GM12878 (cell line): Measurements from ENCODE around the gene DNMT3A. TPM values are rescaled to one million over a fixed set of nuclear protein-coding genes. Genes with fewer than 3 reads are reported as not detected.

Experiments
- ATAC-seq: fragments of 200-7000 bp; cut with Tn5 transposase; 3 replicates; pipeline ENCODE4 v1.9.1; 2020; ENCODE audit warnings: mild to moderate bottlenecking, moderate library complexity
- BruUV-seq: library from RNA; stranded (reverse); fragments of 400-500 nt; replicated peaks from 2 replicates; lab custom pipeline; 2021; lab: Mats Ljungman, UMichigan
- CTCF ChIA-PET: fragments of 300-600 bp; sonication (Branson Sonifier 250); formaldehyde crosslinking; extraction: SDS; loops from one replicate; lab custom pipeline; 2021; ENCODE audit warnings: inconsistent platforms; lab: Yijun Ruan, JAX
- POLR2A ChIA-PET: fragments of 350-600 bp; formaldehyde crosslinking; extraction: SDS; loops from one replicate; lab custom pipeline; 2021; ENCODE audit warnings: inconsistent platforms; lab: Charles Lee
- RAD21 ChIA-PET: fragments of 300-600 bp; sonication (Branson Sonifier 250); formaldehyde crosslinking; loops from one replicate; lab custom pipeline; 2023; ENCODE audit warnings: antibody characterized with exemption; ENCODE audit not compliant: unreplicated experiment; lab: Charles Lee
- SMC1A ChIA-PET: fragments of 300-600 bp; sonication (Branson Sonifier 250); formaldehyde crosslinking; loops from one replicate; lab custom pipeline; 2023; ENCODE audit not compliant: unreplicated experiment, uncharacterized antibody; lab: Charles Lee
- DNase-seq: peaks from one replicate; pipeline ENCODE4 v3.0.0-alpha.2; 2011; ENCODE audit warnings: low read depth, low spot score
- FAIRE-seq: peaks from 3 replicates; lab custom pipeline; 2011; peaks lifted over from hg19 to GRCh38; lab: Jason Lieb, UNC
- H2AFZ ChIP-seq: 2 replicates; pipeline ENCODE4 v1.6.0; 2011; ENCODE audit warnings: low read depth, low read length, control low read depth; ENCODE audit not compliant: control insufficient read depth
- H3K27ac ChIP-seq: 2 replicates; pipeline ENCODE4 v1.5.1; 2011; ENCODE audit warnings: control low read depth; ENCODE audit not compliant: control insufficient read depth, insufficient read depth
- H3K27me3 ChIP-seq, 2 experiments: replicated peaks in 1 of 2; 2 replicates each; pipeline versions ENCODE4 v1.6.0 to v1.6.1; 2011; ENCODE audit warnings: low read length in 1 of 2; ENCODE audit not compliant: control insufficient read depth in 2 of 2, insufficient read depth in 2 of 2
- H3K36me3 ChIP-seq, 2 experiments: 2 replicates each; pipeline ENCODE4 v1.5.1; 2011; ENCODE audit warnings: low read length in 1 of 2; ENCODE audit not compliant: control insufficient read depth in 2 of 2, insufficient read depth in 2 of 2
- H3K4me1 ChIP-seq: 2 replicates; pipeline ENCODE4 v1.6.1; 2011; ENCODE audit warnings: mild to moderate bottlenecking, low read length, moderate library complexity, mixed read lengths; ENCODE audit not compliant: control insufficient read depth, insufficient read depth
- H3K4me2 ChIP-seq: 2 replicates; pipeline ENCODE4 v1.6.0; 2011; ENCODE audit warnings: control low read depth; ENCODE audit not compliant: control insufficient read depth, insufficient read depth
- H3K4me3 ChIP-seq: fragments of 200-600 bp; sonication (generic); 2 replicates; pipeline ENCODE4 v1.5.1; 2016
- H3K79me2 ChIP-seq: 2 replicates; pipeline ENCODE4 v1.6.0; 2011; ENCODE audit warnings: low read length; ENCODE audit not compliant: control insufficient read depth, insufficient read depth
- H3K9ac ChIP-seq: 2 replicates; pipeline ENCODE4 v1.8.0; 2011; ENCODE audit warnings: low read length, control low read depth, mixed read lengths; ENCODE audit not compliant: control insufficient read depth, insufficient read depth
- H3K9me3 ChIP-seq: replicated peaks from 3 replicates; pipeline ENCODE4 v1.5.1; 2011; ENCODE audit warnings: mild to moderate bottlenecking, low read length; ENCODE audit not compliant: control insufficient read depth, insufficient read depth
- H4K20me1 ChIP-seq: 2 replicates; pipeline ENCODE4 v1.6.0; 2011; ENCODE audit not compliant: control insufficient read depth, insufficient read depth
- BCL11A ChIP-seq: IDR thresholded peaks from 2 replicates; pipeline ENCODE4 v1.6.1; 2011; ENCODE audit warnings: low read depth, low read length
- CBFB ChIP-seq: IDR thresholded peaks from 2 replicates; pipeline ENCODE4 v1.6.1; 2016; ENCODE audit warnings: antibody characterized with exemption, low read depth
- MEF2A ChIP-seq: IDR thresholded peaks from 2 replicates; pipeline ENCODE4 v1.6.1; 2011; ENCODE audit warnings: low read depth, mild to moderate bottlenecking, low read length, moderate library complexity; ENCODE audit not compliant: insufficient read depth
- NFIC ChIP-seq: IDR thresholded peaks from 2 replicates; pipeline ENCODE4 v1.6.1; 2012; ENCODE audit warnings: low read depth, mild to moderate bottlenecking, inconsistent platforms, low read length, moderate library complexity
- RBBP5 ChIP-seq: fragments of 200-600 bp; sonication (generic); conservative IDR thresholded peaks from 2 replicates; pipeline ENCODE4 v1.6.1; 2016
- RUNX3 ChIP-seq: IDR thresholded peaks from 2 replicates; pipeline ENCODE4 v1.6.1; 2012; ENCODE audit warnings: low read length, inconsistent platforms
- TCF12 ChIP-seq: IDR thresholded peaks from 2 replicates; pipeline ENCODE4 v1.6.1; 2011; ENCODE audit warnings: low read depth, mild to moderate bottlenecking, low read length
- WRNIP1 ChIP-seq: IDR thresholded peaks from 2 replicates; pipeline ENCODE4 v1.6.1; 2011; ENCODE audit warnings: low read depth, low read length, improper control_type of control experiment, borderline replicate concordance
- whole genome bisulfite sequencing: methylation state at CpG from one replicate; pipeline ENCODE4 v1.1.6; 2016; ENCODE audit warnings: low lambda C conversion rate; ENCODE audit not compliant: insufficient replicate concordance, insufficient coverage; ENCODE audit errors: missing lambda C conversion rate; 5-methylcytosine and 5-hydroxymethylcytosine counted together
- in situ Hi-C: fragments of 300-500 bp; cut with MboI; formaldehyde crosslinking; loops from 9 replicates; pipeline ENCODE4 v1.14.3; 2018; ENCODE audit warnings: mixed read lengths
- intact Hi-C: fragments of 100-400 bp; cut with micrococcal nuclease; formaldehyde crosslinking; loops from one replicate; pipeline ENCODE4 v1.14.2; 2022; ENCODE audit not compliant: unreplicated experiment
- polyA plus RNA-seq, 11 experiments: library from polyadenylated mRNA; depleted of rRNA in 4 of 11; unstranded in 6 of 11; stranded (reverse) in 5 of 11; fragments of >200 nt; fragmentation: Nextera tagmentation in 4 of 11; fragmentation: Illumina TruSeq in 1 of 11; extraction: Ambion mirVana in 4 of 11; extraction: Trizol in 1 of 11; gene quantifications; 1 replicate in 1 of 11; 2 replicates in 10 of 11; pipeline versions ENCODE4 v1.2.1 to v1.2.3, GENCODE V29; 2011 to 2016; ENCODE audit warnings: inconsistent platforms in 2 of 11, missing spikeins in 2 of 11, low read depth in 1 of 11
- total RNA-seq, 4 experiments: library from RNA; depleted of rRNA in 3 of 4; stranded (reverse); fragments of >200 nt in 3 of 4; fragmentation: Illumina TruSeq in 1 of 4; extraction: Trizol in 1 of 4; gene quantifications; 2 replicates each; pipeline versions ENCODE4 v1.2.1 to v1.2.3, GENCODE V29; 2013 to 2021

The DNMT3A gene
- total and polyA plus RNA-seq, 10 of the 15 experiments (the other 5 are each of a cell fraction or from before 2014, with no cell fraction given): 7.4 to 51.6 (median 17.4) TPM

GRCh38 chr2:25302758-25303375 is 38.9 kb downstream of the DNMT3A start:
- peak; percentile 40 for ATAC-seq
- Histone ChIP-seq H4K20me1 (no peaks in the 10 kb centered on the region), H3K4me1 (peaks cover 34% of the 10 kb centered on the region), H3K79me2 (no peaks in the 10 kb centered on the region), H3K27me3 (no peaks in the 10 kb centered on the region), H3K4me2 (peak overlapping the region; percentile 86), H3K9ac (0 out of 2 replicates have a peak overlapping the region, but pooled peaks have one; percentile 20), H3K27ac (peak overlapping the region; percentile 54; the same call in 1 of the 2 replicates), H3K4me3 (no peak overlapping the region), H3K36me3 (peaks cover 10 to 28% of the 10 kb centered on the region in 2 experiments; a peak in 3 of 4 replicates), H3K9me3 (no peaks in the 10 kb centered on the region), H2AFZ (no peak overlapping the region)
- no TSS peak for BruUV-seq
- intact Hi-C loops: loop anchor here (5.0 kb wide), 2 partner anchors 39 to 264 kb away; partner anchors contain the start of gene DNMT3A
- DNase-seq: no peak
- 24% methylated on average over 9 of the region's 9 CpGs for WGBS
- TF ChIP-seq RUNX3 (peak; percentile 83), RBBP5 (no peak), MEF2A (peak; percentile 58; the same call in 1 of the 2 replicates), TCF12 (no peak), NFIC (0 out of 2 replicates have a peak, but pooled peaks have one; percentile 24), CBFB (0 out of 2 replicates have a peak, but pooled peaks have one; percentile 31), BCL11A (no peak), WRNIP1 (no peak)
- ChIA-PET CTCF (interaction anchor here (0.5 to 5.8 kb wide), 12 partner anchors 8 to 362 kb away, joined by 3 to 59 read pairs (median 3); no protein-coding TSS in a partner anchor), SMC1A (interaction anchor here (0.6 to 4.1 kb wide), 16 partner anchors 8 to 264 kb away, joined by 3 to 35 read pairs (median 6); no protein-coding TSS in a partner anchor), RAD21 (interaction anchor here (0.9 to 3.0 kb wide), 13 partner anchors 12 to 264 kb away, joined by 3 to 41 read pairs (median 5); no protein-coding TSS in a partner anchor), POLR2A (interaction anchor here (0.6 to 1.8 kb wide), 10 partner anchors 8 to 296 kb away, joined by 3 to 7 read pairs (median 4); no protein-coding TSS in a partner anchor)
- FAIRE-seq: peak; percentile 70
- in situ Hi-C loops: loop anchor here (5.0 kb wide), 1 partner anchor 114 kb away; no protein-coding TSS in a partner anchor
